WI38 (cell line): ENCODE measurements around the gene SLC24A5.
A peak's percentile ranks its signal among the peaks of the same experiment; 100 is the strongest.

ENCODE experiments used
- H3K4me3 ChIP-seq: 2 replicates; pipeline ENCODE4 v1.5.1; 2011; ENCODE audit warnings: low read depth, mild to moderate bottlenecking, control low read depth, low read length
- TF ChIP-seq, protein P1 (sequence below): IDR thresholded peaks from 2 replicates; pipeline ENCODE4 v1.5.1; 2012; ENCODE audit warnings: low read depth, mild to moderate bottlenecking, control low read depth, low read length

The SLC24A5 gene

DNA sequence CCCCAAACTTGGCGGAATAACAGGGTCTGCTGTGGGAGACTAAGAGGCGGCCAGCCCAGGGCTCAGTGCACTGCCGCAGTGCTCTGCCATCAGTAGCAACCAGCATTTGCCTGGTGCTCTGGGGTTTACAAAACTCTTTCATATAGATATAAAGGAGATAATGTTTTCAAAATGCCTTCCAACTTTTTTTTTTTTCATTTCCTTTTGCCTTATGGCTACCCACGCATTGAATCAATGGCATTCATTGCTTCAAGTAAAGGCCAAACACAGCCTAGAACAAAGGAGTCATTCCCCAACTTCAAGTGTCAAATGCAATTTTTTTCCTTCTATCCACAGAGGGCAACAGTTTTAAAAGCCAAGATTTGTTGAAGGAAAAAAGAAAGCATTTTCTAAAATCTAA, 11.6 kb upstream of the SLC24A5 start:
- no peak overlapping the region for H3K4me3 ChIP-seq
- TF ChIP-seq, protein P1, sequence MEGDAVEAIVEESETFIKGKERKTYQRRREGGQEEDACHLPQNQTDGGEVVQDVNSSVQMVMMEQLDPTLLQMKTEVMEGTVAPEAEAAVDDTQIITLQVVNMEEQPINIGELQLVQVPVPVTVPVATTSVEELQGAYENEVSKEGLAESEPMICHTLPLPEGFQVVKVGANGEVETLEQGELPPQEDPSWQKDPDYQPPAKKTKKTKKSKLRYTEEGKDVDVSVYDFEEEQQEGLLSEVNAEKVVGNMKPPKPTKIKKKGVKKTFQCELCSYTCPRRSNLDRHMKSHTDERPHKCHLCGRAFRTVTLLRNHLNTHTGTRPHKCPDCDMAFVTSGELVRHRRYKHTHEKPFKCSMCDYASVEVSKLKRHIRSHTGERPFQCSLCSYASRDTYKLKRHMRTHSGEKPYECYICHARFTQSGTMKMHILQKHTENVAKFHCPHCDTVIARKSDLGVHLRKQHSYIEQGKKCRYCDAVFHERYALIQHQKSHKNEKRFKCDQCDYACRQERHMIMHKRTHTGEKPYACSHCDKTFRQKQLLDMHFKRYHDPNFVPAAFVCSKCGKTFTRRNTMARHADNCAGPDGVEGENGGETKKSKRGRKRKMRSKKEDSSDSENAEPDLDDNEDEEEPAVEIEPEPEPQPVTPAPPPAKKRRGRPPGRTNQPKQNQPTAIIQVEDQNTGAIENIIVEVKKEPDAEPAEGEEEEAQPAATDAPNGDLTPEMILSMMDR: no peak

DNA sequence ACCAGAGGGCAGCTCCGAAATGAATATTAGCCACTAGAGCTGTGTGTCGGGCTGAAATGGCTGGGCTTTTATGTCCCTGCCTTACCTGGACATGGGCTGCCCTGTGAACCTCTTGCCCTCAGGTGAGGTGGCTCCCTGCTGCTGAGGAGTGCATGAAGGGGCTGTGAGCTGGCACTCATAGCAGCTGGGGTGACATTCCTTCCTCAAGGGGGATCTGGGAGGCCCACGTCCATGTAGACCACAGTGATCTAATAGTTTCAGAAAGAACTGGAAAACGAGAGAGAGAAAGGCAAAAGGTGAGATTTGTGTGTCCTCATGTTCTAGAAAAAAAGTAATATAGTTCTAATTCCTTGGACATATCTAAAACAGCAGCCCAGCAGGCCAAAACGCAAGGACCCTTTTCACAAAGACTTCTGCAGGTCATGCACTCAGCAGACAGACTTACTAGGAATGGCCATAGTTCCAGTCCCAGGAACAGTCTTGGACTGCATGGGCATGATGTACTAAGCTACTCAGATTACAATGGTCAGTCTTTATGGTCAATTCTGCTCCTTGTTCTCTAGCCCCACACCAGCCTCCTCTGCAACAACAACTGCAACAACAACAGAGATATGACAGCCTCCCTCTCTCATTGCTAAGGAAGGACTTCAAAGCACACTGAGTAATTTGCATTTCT, 10.8 kb upstream of the SLC24A5 start:
- TF ChIP-seq, protein P1: no peak
- H3K4me3 ChIP-seq: no peak overlapping the region

DNA sequence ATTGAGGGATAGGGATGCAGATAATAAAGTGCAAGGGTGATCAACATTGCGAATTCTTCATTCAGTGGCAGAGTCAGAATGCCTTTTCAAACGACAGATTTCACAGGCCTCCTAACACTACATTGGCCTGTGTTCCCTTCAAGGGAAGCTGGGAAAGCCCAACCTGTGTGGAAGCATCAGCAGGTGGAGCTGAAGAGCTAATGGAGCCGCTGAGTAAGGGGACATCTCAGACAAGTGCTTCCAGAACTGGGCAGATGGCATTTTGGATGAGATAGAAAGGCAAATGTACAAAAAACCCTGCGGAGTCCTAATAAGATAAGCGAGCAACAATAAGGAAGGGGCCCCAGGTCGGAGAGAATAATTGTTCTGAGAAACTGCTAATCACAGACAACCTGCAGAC, 8.5 kb upstream of the SLC24A5 start:
- H3K4me3 ChIP-seq: no peak overlapping the region
- TF ChIP-seq, protein P1: peak; percentile 46

DNA sequence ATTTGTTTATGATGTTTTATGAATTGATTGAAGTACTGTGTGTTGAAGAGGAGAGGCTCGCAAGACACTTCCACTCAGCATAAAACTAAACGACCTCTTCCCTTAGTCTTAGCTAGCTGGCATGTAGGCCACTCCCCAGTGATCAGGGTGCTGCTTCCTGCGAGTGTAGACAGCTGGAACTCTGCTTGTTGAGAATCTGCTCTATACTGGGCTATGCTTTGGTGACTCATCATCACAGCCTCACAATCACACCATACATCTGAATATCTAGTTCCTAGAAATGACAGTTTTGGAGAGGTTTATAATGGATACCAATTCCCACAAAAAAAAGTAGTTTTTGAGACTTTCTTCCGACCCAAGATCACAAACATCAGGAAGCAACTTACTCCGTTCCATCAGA, 1.5 kb upstream of the SLC24A5 start:
- H3K4me3 ChIP-seq: no peak overlapping the region
- TF ChIP-seq, protein P1: no peak

DNA sequence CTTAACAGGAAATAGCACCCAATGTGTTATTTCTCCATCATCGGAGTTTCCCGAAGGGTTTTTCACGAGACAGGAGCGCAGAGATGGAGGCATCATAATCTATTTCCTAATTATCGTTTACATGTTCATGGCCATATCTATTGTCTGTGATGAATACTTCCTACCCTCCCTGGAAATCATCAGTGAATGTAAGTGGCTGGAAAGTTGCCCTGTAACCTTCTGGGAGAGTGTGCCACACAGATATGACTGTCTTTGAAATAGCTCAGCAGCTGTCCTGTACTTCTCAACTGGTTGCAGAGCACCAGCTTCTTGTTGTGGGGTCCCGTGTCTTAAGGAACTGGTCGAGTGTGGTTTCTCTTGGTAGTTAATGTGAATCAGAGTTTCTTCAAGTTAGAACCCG, 1.1 kb downstream of the SLC24A5 start:
- TF ChIP-seq, protein P1: no peak
- H3K4me3 ChIP-seq: no peak overlapping the region

DNA sequence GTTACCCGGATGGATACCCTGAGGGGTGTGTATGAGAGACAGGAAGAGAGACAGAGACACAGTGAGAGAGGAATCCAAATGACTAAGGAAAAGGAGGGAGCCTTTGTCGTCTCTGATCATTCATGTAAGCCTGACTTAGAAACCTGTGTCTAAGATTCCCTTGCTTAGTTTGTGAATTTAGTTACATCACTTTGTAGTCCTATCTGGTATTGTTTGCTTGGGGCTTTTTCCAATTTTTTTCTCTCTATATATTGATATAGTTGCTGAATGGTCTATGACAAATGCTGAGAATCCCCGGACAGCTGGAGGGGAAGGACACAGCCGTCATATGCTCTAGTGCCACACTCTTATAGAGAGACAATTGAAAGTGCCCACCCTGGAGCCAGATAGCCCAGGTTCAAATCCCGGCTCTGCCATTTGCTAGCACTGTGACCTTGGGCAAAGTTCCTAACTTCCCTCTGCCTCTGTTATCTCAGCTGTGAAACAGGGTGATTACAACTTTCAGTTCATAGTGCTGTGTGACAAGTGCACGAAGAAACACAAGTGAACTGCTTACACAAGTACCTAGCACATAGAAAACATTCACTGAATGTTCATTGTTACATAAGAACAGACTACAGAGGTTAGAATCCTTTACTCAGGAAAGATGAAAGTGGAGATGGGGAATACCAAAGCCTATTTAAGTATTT, 6.0 kb downstream of the SLC24A5 start:
- no peak overlapping the region for H3K4me3 ChIP-seq
- TF ChIP-seq, protein P1: no peak

DNA sequence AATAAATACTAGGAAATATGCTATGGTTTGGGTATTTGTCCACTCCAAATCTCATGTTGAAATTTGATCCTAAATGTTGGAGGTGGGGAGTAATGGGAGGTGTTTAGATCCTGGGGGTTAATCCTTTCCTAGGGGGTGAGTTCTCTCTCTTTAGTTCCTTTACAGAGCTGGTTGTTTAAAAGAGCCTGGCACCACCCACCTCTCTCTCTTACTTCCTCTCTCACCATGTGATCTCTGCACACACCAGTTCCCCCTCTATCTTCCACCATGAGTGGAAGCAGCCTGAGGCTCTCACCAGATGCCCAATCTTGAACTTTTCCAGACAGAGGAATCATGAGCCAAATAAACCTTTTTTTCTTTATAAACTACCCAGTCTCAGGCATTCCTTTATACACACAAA, 10.5 kb downstream of the SLC24A5 start:
- TF ChIP-seq, protein P1: no peak

More for the DNA sequence above, 10.5 kb downstream of the SLC24A5 start:
- H3K4me3 ChIP-seq: no peak overlapping the region
